Kidney glomerular epithelial cell (primary cell): ENCODE results near the gene BFSP2.

Source experiments
- DNase-seq: peaks from one replicate; lab custom pipeline; 2025; lab: John Stamatoyannopoulos, UW

Gene BFSP2, protein sequence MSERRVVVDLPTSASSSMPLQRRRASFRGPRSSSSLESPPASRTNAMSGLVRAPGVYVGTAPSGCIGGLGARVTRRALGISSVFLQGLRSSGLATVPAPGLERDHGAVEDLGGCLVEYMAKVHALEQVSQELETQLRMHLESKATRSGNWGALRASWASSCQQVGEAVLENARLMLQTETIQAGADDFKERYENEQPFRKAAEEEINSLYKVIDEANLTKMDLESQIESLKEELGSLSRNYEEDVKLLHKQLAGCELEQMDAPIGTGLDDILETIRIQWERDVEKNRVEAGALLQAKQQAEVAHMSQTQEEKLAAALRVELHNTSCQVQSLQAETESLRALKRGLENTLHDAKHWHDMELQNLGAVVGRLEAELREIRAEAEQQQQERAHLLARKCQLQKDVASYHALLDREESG

DNA sequence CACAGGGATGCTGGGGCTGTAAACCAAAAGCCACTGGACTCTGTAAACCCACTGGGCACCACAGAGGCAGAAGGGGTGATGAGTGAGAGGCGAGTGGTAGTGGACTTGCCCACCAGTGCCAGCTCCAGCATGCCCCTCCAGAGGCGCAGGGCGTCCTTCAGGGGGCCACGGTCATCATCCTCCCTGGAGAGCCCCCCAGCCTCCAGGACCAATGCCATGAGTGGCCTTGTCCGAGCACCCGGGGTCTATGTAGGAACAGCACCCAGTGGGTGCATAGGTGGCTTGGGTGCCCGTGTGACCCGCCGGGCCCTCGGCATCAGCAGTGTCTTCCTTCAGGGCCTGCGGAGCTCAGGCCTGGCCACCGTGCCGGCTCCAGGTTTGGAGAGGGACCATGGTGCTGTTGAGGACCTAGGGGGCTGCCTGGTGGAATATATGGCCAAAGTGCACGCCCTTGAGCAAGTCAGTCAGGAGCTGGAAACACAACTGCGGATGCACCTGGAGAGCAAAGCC lies at the start of gene BFSP2:
Gene BFSP2, plus strand, starts transcription at position 51 of the 510 bp plus-strand sequence. Its CDS starts 28 bp downstream, at position 79.
- DNase-seq = no peak

DNA sequence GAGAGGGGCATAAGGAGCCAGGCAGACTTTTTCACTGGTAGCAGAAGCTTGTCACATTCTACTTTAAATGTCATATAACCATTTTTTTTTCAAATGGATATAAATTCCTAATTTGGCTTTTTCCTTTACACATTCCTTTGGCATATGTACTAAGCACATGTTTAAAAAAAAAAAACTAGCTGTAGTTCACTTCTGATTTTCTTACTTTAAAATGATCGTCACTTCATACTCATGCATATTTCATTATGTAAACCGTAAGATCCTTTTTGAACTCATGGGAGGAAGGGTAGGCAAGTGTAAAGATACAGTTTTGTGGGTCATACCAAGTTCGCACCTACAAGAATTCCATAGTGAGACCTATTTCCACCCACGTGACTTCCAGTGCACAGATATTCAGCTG lies 45.1 kb upstream of the BFSP2 start:
- no peak for DNase-seq

DNA sequence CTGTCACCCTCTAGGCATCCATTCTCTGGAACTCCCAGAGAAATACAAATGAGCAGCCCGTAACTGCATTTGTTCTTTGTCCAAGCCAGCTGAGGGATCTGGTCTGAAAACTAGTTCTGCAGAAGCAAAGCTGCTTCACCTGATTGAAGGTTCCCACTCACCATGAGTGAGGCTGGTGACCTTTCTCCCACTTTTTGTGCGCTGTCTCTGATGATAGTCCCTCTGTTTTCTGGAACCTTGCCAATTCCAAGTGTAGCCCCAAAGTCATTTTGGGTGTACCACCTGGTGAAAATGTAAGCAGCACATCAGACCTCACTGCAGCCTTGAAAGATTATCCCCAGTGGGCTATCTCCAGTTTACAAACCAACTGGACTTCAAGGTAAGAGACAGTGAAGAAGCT lies 39.4 kb upstream of the BFSP2 start:
- no peak for DNase-seq

DNA sequence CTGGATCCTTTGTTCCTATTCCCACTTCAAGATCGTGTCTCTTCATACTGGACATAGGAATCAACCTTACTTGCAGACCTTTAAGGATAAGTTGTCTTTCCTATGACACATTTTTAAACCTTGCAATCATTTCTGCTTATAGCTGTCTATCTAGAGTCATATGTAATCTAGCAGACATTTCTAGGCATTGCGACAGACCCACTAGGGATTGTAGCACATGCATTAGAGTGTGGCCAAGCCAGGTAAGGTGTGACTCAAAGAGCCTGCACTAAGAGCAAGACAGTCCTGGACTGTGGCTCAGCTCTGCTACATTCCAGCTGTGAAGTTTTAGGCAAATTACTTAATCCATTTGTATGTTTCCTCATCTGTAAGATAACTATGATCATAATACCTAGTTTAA lies 38.8 kb upstream of the BFSP2 start:
- DNase-seq = no peak

DNA sequence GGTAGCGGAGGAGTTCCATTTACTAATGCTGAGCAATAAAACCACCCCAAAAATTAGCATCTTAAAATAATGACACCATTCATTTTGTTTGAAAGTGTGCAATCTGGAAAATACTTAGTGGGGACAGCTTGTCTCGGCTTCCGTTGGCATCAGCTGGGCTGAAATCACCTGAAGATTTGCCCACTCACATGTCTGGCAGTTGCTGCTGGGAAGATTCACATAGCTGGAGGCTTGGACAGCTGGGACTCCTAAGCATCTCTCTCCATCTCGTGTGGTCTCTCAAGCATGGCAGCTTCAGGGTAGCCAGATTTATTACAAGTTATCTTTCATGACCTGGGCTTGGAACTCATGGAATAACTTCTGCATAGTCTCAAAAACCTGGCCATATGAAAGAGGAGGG lies 38.4 kb upstream of the BFSP2 start:
- DNase-seq = no peak

DNA sequence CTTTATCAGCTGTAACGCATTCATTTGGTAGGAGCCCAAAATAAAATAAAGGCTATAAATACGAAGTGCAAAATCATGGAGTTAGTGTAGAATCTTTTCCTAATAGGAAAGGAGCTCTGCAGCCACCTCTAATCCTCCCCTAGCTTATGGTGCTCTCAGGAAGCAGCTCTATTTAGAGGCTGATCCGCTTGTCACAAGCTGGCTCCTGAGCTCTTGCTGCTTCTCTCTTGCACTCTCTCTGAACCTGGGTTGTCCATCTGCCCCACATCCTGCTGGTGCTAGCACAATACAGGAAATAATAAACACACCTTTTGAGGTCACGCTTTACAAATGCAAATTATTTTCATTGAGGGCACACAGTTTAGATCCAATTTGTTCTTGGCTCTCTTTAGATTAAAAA lies 37.3 kb upstream of the BFSP2 start:
- no peak for DNase-seq

DNA sequence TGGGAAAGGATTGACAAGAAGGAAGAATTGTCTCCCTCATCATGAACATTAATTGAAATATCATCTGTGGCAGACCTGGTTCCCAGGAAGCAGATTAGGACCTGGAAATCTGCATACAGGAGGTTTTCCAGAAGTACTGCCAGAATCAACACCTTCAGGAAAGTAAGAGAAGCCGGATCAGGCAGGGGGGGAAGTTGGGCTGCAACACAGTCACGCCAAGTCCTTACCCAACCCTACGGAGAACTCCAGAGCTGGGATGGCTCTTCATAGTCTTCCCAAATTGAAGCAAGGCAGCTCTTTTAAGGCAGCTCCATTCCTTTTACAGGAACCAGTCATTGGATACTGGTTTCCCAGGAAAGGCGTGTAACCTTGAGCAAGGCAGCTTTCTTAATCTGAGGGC lies 35.2 kb upstream of the BFSP2 start:
- no peak for DNase-seq

DNA sequence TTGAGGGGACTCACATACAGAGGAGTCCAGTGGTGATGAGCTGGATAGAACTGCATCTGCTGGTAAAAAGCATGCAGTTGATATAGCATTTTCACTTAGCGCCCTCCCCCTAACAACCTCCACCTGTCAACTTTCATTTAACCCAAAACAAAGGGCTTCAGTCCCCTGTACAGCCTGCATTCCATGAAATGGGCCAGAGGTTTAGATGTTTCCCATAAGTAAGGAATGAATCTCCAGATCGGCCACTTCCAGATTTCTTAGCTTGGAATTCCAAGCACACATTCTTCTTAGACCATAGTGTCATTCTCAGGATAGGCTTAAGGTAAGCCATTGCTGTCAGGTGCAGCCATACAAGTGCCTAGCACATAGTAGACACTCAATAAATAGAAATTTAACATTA lies 32.9 kb upstream of the BFSP2 start:
- DNase-seq = no peak

DNA sequence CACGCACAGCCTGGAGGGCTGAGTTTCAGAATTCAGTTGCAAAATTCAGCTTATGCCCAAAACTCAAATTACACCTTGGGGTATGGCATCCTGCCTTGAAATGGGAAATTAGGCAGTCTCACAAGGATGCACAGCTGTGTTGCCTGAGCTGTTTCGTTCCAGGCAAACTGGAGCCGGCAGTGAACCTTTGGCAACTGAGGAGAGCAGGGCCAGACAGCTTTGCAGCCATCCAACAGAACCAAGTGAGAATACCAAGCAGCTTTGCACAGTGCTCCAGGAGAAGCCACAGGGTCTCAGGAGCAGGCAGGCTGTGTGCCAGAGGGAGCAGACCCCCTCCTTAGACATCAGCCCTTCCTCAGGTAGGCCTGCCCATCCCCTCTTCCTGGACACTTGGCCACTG lies 32.5 kb upstream of the BFSP2 start:
- no peak for DNase-seq

DNA sequence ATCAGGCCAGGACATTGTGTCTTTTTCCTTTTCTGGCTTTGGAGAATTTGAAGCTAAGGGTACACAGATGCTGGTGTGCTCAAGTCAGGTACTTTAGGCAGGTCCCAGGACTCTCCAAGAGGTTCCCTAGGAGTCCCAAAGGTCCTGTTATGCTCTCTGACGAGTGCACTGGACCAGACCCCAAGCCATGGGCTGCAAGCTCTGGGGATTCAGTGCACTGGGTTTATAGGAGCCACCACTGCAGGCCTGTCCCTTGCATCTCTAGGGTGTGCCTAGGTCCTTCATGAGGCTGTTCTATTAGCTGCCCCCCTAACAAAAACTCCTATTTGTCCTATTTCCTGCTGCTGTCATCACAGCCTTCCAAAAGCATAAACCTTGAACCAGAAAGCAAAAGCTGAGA lies 31.9 kb upstream of the BFSP2 start:
- DNase-seq = no peak

DNA sequence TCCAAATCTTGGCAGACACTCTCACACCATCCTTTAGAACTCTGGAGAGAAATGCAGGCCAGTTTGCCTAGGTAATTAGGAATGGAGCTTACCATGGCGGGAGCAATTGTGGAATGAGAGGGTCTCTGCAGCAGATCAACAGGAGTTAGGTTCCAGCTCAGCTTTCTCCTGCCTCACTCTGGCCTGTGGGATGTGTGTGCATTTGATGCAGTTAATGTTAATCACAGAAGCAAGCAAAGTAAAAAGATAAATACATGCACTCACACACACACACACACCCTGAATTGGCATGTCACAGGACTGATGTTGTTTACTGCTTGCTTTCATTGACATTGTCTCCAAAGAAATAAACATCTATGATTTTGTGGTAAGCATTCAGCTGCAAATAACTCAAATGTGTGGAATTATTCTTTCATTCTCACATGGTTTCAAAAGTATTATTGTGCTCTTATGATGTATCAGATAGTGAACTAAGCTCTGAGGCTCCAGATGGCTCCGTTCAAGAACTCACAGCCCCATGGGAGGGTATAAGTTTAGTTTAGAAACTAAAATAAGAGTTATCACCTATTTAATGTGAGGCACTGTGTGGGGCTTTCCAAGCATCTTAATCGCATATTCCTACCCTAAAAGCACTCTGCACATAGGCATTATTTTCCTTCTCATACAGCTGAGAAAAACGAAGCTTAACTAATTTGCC lies 31.3 kb upstream of the BFSP2 start:
- DNase-seq = no peak

DNA sequence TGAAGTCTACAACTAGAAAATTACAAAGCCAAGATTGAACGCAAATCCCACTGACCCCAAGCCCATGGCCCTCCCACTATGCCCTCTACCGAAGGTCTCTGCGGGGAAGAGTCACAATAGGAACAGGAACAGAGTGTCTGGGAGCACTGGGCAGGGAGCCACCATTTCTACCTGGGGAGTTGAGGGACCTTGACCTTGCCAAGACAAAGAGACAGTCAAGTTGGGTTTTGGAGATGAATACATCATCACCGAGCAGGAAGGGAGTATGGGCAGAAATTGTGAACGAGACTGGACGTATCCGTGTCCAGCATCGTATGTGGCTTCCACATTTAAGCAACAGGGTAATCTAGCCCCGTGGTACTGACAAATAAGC lies 30.8 kb upstream of the BFSP2 start:
- DNase-seq = no peak

DNA sequence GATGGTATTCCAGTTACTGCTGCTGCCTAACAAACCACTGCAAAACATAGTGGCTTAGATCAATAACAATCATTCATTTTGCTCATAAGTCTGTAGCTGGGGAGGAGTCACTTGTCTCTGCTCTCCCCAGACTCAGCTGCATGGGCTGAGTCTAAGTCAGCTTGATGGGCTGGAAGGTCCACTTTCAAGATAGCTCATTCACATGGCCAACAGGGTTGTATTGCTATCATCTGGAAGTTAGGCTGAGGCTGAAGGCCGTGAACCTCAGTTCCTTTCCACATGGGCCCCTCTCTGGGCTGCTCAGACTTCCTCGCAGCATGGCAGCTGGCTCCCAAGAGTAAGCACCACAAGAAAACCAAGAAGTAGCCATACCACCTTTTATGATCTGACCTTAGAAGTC lies 28.7 kb upstream of the BFSP2 start:
- no peak for DNase-seq

DNA sequence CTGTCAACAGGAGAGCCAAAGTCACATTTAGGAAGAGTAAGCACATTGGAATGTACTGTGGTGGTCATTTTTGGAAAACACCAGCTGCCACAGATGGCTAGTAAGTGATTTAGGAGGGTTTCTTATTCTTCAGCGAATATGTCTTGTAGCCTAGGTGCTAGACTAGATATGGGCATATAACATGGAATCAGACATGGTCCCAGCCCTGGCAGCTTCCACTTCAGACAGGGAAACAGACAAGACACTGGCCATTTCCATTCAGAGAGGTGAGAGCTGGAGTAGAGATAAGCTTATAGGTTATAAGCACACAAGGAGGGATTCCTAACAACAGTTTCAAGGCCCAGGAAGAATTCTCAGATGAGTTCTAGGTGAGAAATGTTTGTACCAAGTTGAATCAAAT lies 28.2 kb upstream of the BFSP2 start:
- DNase-seq = no peak

DNA sequence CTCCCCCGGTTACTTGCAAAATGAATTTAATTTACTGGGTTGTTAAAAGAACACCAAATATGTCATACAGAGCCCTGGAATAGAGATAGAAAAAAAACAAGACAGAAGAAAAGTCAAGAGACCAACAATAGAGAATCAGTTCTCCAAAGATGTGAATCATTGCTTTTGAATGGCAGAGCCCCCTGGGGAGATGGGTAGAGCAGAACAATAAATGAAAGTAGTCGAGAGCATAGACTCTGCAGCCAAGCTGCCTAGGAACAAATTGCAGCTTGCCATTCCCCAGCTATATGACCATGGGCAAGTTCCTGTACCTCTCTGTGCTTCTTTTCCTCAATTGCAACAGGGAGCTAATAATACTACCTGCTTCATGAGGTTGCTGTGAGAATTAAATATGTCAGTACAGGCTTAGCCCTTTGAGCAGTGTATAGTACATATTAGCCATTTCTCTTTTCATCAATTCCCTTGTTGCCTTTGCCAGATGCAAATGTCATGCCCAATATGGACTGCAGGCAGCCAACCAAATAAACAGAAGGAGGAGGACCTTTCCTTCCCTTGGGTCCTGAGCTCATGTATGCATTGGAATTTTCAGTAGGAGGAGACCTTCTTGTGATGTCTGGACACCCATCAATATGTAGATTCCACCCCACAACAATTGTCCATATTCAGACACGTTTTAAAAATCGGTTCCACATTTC lies 25.0 kb upstream of the BFSP2 start:
- DNase-seq = no peak

DNA sequence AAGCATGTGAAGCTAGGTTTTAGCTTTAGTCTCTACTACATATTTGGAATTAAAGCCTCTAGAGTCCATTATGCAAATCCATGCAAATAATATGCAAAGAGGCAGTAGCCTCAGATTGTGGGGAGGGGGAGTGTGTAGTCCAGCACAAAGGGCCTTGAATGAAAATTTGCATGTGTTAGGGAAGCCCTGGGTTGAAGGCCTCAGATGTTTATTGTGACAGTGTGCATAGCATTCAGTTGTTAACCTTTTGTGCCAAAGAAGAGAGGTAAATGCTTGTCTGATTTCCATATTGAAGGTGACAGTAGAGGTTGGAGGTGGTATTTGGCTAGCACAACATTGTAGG lies 24.5 kb upstream of the BFSP2 start:
- no peak for DNase-seq

DNA sequence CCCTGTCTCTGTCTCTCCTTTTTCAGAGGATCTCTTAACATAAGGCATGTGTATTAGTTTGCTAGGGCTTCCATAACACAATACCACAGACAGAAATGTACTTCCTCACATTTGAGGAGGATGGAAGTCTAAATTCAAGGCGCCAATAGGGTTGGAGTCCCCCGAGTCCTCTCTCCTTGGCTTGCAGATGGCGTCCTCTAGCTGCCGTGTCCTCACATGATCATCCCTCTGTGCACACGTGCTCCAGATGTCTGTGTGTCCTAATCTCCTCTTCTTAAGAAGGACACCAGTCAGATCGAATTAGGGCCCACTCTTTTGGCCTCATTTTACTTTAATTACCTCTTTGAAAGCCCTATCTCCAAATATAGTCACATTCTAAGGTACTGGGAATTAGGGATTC lies 23.0 kb upstream of the BFSP2 start:
- DNase-seq = no peak

DNA sequence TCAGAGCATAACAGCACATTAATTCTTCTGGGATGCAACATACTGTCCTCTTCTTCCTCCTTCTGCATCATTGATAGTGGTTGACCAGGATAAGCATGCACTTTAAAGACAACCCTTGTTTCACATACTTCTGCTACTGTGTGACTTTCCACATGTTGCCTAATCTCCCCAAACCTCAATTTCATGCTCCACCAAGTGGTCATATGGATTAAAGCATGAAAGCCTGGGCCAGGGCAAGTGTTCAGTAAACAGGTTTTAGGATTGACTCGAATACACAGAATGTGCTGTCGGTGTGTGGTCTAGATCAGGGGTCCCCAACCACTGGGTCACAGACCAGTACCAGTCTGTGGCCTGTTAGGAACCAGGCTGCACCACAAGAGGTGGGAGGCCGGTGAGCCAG lies 22.5 kb upstream of the BFSP2 start:
- DNase-seq = peak; percentile 21

DNA sequence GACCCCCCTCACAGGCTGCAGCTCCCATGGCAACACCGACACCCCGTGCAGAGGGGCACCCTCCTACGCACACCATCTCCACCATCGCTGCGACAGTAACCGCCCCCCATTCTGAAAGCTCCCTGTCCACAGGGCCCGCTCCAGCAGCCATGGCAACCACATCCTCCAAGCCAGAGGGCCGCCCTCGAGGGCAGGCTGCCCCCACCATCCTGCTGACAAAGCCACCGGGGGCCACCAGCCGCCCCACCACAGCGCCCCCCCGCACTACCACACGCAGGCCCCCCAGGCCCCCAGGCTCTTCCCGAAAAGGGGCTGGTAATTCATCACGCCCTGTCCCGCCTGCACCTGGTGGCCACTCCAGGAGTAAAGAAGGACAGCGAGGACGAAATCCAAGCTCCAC lies 19.9 kb upstream of the BFSP2 start:
- DNase-seq = no peak

DNA sequence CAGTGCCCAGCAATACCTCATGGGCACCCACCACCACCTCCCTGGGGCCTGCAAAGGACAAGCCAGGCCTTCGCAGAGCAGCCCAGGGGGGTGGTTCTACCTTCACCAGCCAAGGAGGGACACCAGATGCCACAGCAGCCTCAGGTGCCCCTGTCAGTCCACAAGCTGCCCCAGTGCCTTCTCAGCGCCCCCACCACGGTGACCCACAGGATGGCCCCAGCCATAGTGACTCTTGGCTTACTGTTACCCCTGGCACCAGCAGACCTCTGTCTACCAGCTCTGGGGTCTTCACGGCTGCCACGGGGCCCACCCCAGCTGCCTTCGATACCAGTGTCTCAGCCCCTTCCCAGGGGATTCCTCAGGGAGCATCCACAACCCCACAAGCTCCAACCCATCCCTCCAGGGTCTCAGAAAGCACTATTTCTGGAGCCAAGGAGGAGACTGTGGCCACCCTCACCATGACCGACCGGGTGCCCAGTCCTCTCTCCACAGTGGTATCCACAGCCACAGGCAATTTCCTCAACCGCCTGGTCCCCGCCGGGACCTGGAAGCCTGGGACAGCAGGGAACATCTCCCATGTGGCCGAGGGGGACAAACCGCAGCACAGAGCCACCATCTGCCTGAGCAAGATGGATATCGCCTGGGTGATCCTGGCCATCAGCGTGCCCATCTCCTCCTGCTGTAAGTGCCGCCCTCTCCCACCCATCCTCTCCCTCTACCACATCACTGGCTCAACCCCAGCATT lies 19.2 kb upstream of the BFSP2 start:
- no peak for DNase-seq

DNA sequence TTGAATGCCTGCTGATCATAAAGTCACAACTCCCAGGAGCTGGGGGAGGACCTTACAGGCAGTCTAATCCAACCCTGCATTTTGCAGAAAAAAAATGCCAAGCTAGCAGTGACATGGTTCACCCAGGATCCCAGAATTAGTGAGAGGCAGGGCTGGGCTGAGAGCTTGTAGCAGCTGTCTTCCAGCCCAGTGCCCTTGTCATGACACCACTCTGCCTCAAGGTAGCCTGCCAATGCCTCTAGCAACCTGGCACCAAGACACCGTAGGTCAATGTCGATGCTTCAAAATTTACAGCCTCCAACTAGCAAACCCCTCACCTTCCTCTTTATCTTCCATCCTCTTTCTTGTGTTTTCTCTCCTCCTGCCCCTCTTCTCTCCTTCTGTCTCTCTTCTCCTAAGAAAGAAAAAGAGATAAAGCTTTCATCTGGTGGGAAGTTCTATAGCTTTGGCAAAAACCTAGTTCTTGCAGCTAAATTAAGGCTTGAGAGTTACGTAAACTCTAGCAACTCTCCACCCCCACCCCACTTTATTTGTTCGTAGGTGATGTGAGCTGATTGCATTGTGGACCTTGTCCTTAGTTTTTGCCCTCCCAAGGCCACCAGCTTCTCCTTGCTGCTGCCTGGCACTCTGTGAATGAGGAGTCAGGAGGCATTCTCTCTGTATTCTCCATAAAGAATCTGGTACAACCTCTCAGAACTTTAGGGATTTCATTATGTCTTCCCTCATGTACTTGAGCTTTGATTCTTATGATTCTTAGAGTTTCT lies 18.3 kb upstream of the BFSP2 start:
- no peak for DNase-seq

DNA sequence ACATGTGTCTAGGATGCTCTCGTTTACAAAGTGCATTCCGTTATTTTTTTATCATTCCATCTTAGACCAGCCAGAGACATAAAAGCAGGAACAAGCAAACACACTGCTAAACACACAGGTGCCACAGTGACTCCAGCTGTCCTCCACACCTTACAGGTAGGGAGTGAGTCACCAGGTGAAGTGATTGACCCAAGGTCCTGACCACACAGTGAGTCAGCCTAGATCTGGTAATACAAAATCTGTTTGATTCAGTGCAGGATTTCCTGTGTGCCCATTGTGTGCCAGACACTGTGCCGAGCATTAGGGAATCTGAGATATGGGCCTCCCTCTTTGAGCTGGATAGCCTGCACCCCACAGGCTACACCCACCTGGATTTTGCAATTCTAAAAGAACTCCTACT lies 16.7 kb upstream of the BFSP2 start:
- DNase-seq = no peak
